ENCODE results near the gene CRBN. TPM values are rescaled to one million over a fixed set of nuclear protein-coding genes. Genes with fewer than 3 reads are reported as not detected.

The CRBN gene
- total and polyA plus RNA-seq, 2 experiments from 2014 or later, result 41.1 to 69.6 TPM

GRCh38 chr3:3145831-3146230 lies 33.7 kb downstream of the CRBN start:
- H3K36me3 ChIP-seq (ENCODE audit: low read depth), result peaks cover 87% of the 10 kb centered on the region
- in situ Hi-C loops (cut with MboI), result no loop called here

GRCh38 chr3:3141939-3142338 lies 37.6 kb downstream of the CRBN start:
- no peaks in the 10 kb centered on the region for H4K20me1 ChIP-seq (ENCODE audit: insufficient read depth)
- H3K9ac ChIP-seq, result no peak overlapping the region
- no peak for DNase-seq
- no peaks in the 10 kb centered on the region for H3K27me3 ChIP-seq (replicated peaks; ENCODE audit: insufficient read depth)
- H3K9me3 ChIP-seq (ENCODE audit: low read depth), result no peaks in the 10 kb centered on the region
- in situ Hi-C loops (cut with MboI), result no loop called here
- peaks cover 89% of the 10 kb centered on the region for H3K36me3 ChIP-seq (ENCODE audit: low read depth)
- H3K79me2 ChIP-seq (ENCODE audit: insufficient read depth), result peaks cover 48% of the 10 kb centered on the region
- H3K9me2 ChIP-seq (ENCODE audit: insufficient read depth), result no peaks in the 10 kb centered on the region
- TF ChIP-seq EZH2phosphoT487 (IDR thresholded peaks at IDR 0.05; ENCODE audit: insufficient read depth, low read depth) (no peak), EZH2 (IDR thresholded peaks at IDR 0.05; ENCODE audit: insufficient read depth, poor library complexity, severe bottlenecking) (no peak)
- no peak overlapping the region for H3K4me3 ChIP-seq
- no peak overlapping the region for H2AFZ ChIP-seq
- H3F3A ChIP-seq (ENCODE audit: insufficient read depth), result 0 out of 2 replicates have a peak, but pooled peaks cover 4% of the 10 kb centered on the region
- H3K4me1 ChIP-seq (ENCODE audit: insufficient read depth), result no peaks in the 10 kb centered on the region
- no peak overlapping the region for H3K4me2 ChIP-seq (ENCODE audit: unreplicated experiment)
- H3K27ac ChIP-seq, result no peak overlapping the region

More at GRCh38 chr3:3145831-3146230, 33.7 kb downstream of the CRBN start:
- Histone ChIP-seq H3K4me1 (ENCODE audit: insufficient read depth) (no peaks in the 10 kb centered on the region), H3F3A (ENCODE audit: insufficient read depth) (peaks cover 16% of the 10 kb centered on the region; the same call in 1 of the 2 replicates), H3K27me3 (replicated peaks; ENCODE audit: insufficient read depth) (no peaks in the 10 kb centered on the region), H3K79me2 (ENCODE audit: insufficient read depth) (peaks cover 17% of the 10 kb centered on the region), H3K27ac (no peak overlapping the region), H3K4me3 (no peak overlapping the region), H3K9me3 (ENCODE audit: low read depth) (no peaks in the 10 kb centered on the region), H3K9me2 (ENCODE audit: insufficient read depth) (no peaks in the 10 kb centered on the region), H3K9ac (no peak overlapping the region), H4K20me1 (ENCODE audit: insufficient read depth) (no peaks in the 10 kb centered on the region), H2AFZ (no peak overlapping the region), H3K4me2 (ENCODE audit: unreplicated experiment) (no peak overlapping the region)
- TF ChIP-seq EZH2phosphoT487 (IDR thresholded peaks at IDR 0.05; ENCODE audit: insufficient read depth, low read depth), result no peak
- TF ChIP-seq EZH2 (IDR thresholded peaks at IDR 0.05; ENCODE audit: insufficient read depth, poor library complexity, severe bottlenecking), result no peak
- WGBS, 2 experiments (ENCODE audit: low coverage in 1 of 2, low lambda C conversion rate in 2 of 2, missing lambda C conversion rate in 2 of 2), result 87 to 89% methylated on average over 8 of the region's 8 CpGs
- DNase-seq, result peak; percentile 24

GRCh38 chr3:3137526-3137925 lies 42.0 kb downstream of the CRBN start:
- Histone ChIP-seq H3K4me3 (no peak overlapping the region), H3K36me3 (ENCODE audit: low read depth) (peaks cover 54% of the 10 kb centered on the region), H3K9ac (no peak overlapping the region), H3K27me3 (replicated peaks; ENCODE audit: insufficient read depth) (no peaks in the 10 kb centered on the region), H4K20me1 (ENCODE audit: insufficient read depth) (no peaks in the 10 kb centered on the region), H2AFZ (no peak overlapping the region), H3K4me2 (ENCODE audit: unreplicated experiment) (no peak overlapping the region), H3F3A (ENCODE audit: insufficient read depth) (peaks cover 36% of the 10 kb centered on the region), H3K9me2 (ENCODE audit: insufficient read depth) (no peaks in the 10 kb centered on the region), H3K27ac (no peak overlapping the region), H3K9me3 (ENCODE audit: low read depth) (no peaks in the 10 kb centered on the region), H3K79me2 (ENCODE audit: insufficient read depth) (peaks cover 78% of the 10 kb centered on the region), H3K4me1 (ENCODE audit: insufficient read depth) (peaks cover 14% of the 10 kb centered on the region; the same call in 1 of the 2 replicates)
- TF ChIP-seq EZH2 (IDR thresholded peaks at IDR 0.05; ENCODE audit: insufficient read depth, poor library complexity, severe bottlenecking), result no peak
- no peak for TF ChIP-seq EZH2phosphoT487 (IDR thresholded peaks at IDR 0.05; ENCODE audit: insufficient read depth, low read depth)
- whole genome bisulfite sequencing, 2 experiments (ENCODE audit: low coverage in 1 of 2, low lambda C conversion rate in 2 of 2, missing lambda C conversion rate in 2 of 2), result 98 to 99% methylated on average over 6 of the region's 6 CpGs
- in situ Hi-C loops (cut with MboI), result no loop called here
- no peak for DNase-seq

GRCh38 chr3:3134750-3135448 lies 44.6 kb downstream of the CRBN start:
- Histone ChIP-seq H3K4me2 (ENCODE audit: unreplicated experiment) (no peak overlapping the region), H2AFZ (no peak overlapping the region), H4K20me1 (ENCODE audit: insufficient read depth) (no peaks in the 10 kb centered on the region), H3F3A (ENCODE audit: insufficient read depth) (peaks cover 36% of the 10 kb centered on the region), H3K9me3 (ENCODE audit: low read depth) (no peaks in the 10 kb centered on the region), H3K4me3 (no peak overlapping the region), H3K27ac (peak overlapping the region; percentile 39), H3K9me2 (ENCODE audit: insufficient read depth) (no peaks in the 10 kb centered on the region), H3K9ac (no peak overlapping the region), H3K79me2 (ENCODE audit: insufficient read depth) (peaks cover 87% of the 10 kb centered on the region), H3K36me3 (ENCODE audit: low read depth) (peaks cover 42% of the 10 kb centered on the region), H3K27me3 (replicated peaks; ENCODE audit: insufficient read depth) (no peaks in the 10 kb centered on the region), H3K4me1 (ENCODE audit: insufficient read depth) (peaks cover 14% of the 10 kb centered on the region; the same call in 1 of the 2 replicates)
- in situ Hi-C loops (cut with MboI), result no loop called here
- no peak for TF ChIP-seq EZH2 (IDR thresholded peaks at IDR 0.05; ENCODE audit: insufficient read depth, poor library complexity, severe bottlenecking)
- no peak for TF ChIP-seq EZH2phosphoT487 (IDR thresholded peaks at IDR 0.05; ENCODE audit: insufficient read depth, low read depth)
- 95 to 96% methylated on average over 4 of the region's 4 CpGs for WGBS, 2 experiments (ENCODE audit: low coverage in 1 of 2, low lambda C conversion rate in 2 of 2, missing lambda C conversion rate in 2 of 2)
- DNase-seq, result peak; percentile 63
